Stimulated activated CD8-positive, alpha-beta memory T cell treated with anti-CD3 and anti-CD28 coated beads, Interleukin-7, amount 100 ng/mL, for 1 hour (primary cell): Measurements from ENCODE around the gene PRKCE.

Experiments used
- DNase-seq, 2 donors: peaks; one replicate each; pipeline ENCODE4 v3.0.0-alpha.2; 2020; ENCODE audit warnings: low read depth in 2 of 2

The PRKCE gene

DNA sequence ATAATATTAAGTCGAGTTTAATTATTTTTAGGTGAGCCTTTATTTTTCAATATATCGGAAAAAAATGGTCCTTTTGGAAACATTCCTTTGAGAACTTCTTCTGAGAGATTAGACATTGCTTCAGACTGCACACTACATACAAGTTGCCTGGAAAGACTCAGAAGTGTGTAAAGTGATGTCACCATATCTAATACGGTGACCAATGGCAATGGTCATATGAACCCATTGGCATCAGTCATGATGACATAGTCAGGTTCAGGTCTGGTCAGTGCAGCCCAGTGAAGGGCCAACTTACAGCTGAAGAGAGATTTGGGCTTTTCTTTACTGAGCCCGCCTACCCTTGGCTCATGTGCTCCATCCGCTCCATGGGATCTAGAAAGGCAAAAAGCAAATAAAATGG, 362.3 kb downstream of the PRKCE start:
- DNase-seq = no peak

DNA sequence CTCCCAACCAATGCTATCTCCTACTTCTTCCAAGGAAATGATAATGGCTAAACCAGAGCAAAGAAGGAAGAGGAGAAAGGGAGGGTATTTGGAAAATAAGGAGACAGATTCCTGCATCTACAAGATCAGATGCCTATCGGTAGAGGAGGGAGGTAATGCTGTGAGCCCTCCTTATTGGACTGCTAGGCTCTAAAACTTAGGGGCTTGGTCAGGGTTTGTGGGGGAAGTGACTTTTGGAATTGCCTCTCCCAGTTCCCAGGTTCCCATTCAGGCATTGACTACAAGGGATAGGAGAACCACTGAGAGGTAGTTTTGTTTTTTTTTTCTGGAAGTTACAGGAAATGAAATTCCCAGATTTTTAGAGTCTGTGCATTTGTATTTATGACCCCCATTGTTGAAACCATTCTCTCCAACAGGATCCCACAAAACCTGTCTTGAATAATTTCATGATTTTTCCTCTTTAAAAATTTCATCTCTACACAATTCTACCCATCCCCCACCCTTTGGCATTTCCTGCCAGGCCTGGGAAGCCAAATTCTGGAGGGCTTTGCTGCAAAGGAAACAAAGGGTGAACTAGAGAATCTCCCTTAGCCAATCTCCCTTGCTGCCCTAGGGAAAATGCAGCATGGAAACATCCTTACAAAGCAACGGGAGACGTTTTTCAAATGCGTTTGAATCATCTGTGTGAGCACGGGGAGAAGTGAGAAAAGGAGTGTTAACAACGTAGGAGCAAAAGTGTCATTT, 363.6 kb downstream of the PRKCE start:
- no peak for DNase-seq

DNA sequence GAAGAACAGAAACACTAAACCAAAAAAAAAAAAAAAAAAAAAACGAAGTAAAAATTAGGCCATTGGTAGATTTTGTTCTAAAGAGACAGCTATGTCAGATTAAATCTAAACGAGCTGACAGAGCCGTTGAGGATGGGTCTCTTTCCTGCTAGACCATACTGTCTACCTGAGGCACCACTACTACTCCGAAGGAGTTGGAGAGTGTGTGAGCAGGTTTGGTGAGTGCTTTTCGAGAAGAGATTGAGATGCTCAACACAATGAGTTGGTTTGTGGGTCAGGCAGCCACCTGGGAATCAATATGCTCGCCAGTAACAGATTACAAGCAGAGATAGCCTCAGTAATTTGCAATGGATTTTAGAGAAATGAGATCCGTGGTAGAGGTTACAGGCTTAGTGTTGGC, 364.2 kb downstream of the PRKCE start:
- DNase-seq = no peak

DNA sequence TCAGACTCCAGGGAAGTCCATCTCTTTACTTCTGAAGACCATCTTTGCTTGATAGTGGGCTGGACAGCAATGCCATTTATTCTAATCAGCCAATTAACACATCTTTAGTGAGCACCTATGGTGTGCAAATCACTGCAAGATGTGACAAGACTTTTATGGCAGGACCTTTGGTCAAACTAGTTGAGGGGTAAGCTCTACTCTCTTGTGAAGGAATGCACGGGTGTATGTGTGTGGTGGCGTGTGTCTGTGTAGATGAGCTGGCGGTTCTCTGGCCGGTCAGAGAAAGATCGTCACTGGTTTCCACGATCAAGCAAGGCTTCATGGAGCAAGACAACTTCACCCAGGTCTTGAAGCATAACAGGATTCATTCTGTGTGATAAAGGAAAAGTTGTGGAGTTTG, 364.6 kb downstream of the PRKCE start:
- DNase-seq = no peak

DNA sequence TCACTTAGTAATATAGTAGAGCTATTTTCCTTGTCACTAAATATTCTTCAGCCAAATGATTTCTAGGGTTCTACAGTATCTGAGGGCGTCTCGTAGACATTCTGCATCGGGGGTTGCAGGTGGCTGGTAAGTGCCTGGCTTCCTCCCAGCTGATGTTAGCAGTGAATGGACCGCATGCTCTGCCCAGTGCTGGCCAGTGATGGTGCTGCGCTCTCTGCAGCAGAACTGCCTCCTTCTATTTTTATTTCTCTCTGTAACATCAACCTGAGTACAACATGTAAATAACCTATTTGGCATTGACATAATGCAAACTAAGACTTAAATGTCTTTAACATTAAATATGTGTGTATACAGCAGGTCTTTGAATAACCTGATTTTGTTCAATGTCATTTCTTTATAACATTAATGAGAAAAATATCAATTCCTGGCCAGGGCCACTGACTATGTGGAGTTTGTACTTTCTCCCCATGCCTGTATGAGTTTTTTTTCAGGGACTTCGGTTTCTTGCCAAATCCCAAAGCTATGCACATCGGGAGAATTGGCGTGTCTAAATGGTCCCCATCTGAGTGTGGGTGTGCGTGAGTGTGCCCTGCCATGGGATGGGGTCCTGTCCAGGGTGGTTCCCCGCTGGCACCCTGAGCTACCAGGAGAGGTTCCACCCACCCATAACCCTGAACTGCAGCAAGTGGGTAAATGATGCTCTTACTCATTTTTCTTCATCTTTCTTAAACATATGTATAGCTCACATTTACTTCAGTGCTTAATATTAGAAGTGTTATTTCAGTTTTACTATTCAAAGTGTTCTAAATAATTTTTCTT, 367.5 kb downstream of the PRKCE start:
- no peak for DNase-seq

DNA sequence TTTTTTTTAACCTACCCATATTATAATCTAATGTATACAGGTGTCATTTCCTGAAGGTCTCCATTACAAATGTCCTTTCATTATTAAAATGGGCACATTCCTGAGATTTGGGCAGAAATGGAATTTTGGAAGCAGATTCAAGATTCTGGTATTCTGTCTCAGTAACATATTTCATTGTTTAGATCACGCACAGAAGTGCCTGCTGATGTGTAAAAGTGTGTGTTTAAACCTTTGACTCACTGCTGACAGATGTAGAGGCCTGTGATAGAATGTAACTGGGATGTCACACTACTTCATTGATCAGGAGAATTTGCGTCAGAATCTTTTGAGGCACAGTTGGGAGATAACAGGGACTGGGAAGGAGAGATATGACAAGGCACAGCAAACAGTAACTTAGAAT, 368.9 kb downstream of the PRKCE start:
- no peak for DNase-seq

DNA sequence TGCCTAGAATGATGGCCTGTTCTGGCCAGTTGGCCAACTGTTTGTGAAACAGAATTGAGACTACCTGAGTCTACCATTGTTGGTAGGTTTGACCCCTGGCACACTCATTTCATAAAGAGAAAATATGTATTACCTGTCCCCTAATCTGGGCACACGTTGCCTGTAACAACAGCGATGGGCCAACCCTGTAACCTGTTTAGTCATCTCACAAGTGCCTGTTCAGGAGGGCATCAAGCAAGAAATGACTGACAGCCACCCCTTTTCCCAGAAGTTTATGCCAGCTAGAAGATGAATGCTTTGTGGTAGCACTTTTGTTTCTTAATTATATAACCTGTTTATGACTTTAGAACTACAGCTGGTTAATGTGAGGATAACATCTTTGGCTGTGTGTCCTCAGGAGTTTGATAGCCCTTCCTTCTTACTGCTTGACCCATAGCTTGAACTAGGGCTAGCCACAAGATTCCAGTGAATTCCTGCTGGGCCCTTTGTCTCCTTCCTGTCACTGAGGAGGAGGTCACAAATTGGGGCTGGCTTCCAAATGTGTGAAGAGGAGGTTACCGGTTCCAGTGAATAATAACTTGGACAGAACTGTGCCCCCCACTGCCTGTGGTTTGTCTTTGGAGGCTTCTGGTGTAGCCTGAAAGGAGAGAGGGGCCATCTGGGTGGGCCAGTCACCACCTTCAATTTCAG, 371.8 kb downstream of the PRKCE start:
- DNase-seq = no peak

DNA sequence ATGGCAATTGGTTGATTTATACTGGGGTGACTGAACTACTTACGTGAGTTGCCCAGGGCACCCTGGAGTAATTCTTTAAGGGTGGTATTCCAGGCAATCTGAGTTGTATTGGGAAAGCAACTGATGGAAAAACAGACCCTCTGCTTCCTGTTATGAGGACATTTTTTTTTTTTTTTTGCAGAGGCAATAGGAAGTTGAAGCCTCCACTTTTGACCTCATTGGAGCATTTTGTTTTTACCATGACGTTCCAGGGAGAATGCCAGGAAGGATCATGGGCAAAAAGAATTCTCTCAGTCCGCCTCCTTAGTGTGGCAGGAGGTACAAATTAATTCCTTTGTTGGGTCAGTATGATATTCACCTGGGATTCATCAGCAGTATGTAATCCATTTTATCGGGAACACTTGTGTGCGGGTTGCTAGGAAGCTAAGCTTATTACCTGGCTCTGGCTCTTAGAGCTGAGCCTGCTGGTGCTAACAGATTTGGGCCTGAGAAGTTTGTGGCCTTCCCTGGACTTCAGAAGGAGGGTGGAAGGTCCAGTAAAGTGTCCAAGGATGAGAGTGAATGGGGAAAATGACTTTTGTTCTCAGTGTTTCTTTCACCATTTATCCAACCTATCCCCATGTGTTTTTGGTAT, 372.8 kb downstream of the PRKCE start:
- no peak for DNase-seq

DNA sequence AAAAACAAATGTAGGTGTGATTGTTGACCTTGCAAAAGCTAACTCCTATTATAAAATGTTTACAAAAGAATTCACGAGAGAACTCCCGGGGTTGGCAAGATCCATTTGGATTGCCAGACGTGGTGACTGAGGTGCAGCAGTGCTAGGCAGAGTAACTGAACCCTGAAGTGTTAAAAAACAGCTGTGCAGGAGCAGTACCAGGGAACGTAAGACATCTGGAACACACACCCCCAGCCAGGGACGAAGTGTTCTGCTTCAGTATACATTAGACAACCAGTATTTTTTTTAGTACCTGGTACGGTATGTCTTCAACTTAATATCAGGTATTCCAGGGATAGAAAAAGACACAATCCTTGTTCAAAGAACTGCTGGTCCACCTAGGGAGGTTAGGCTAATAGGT, 373.6 kb downstream of the PRKCE start:
- no peak for DNase-seq

DNA sequence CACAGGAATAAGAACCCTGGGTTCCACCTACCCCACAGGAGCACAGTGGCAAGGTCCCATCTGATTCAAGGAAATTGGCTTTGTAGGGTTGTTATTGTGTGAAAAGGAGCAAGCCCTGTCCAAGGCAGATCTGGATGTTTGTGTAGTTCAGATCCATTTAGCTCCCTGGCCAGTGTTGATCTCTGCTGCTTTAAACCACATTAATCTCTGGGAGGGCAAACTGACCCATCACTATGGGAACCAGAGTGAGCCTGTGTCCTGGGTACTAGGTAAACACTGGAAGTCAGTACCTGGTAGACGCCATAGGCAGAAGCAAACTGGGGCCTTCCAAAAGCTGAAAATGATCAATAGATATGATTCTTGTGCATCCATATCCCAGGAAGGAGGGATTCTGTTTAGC, 374.2 kb downstream of the PRKCE start:
- DNase-seq = no peak

DNA sequence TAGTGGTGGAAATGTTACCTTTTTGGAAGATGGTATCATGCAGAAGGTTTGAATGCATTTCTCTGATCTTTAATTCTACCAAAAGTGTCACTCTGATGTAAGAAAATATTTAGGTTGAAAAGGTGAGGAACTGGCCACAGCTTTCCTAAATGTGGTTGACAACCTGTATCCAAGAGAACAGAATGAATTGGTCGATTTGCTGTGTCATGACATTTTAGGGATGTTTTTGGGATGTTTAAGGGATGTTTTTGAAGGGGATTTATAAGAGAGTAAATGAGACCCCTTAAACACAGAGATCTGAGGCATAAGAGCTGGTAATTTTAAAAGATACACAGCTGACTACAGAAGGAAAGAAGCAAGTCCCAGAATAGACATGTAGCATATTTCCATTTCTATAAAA, 375.0 kb downstream of the PRKCE start:
- DNase-seq = no peak

DNA sequence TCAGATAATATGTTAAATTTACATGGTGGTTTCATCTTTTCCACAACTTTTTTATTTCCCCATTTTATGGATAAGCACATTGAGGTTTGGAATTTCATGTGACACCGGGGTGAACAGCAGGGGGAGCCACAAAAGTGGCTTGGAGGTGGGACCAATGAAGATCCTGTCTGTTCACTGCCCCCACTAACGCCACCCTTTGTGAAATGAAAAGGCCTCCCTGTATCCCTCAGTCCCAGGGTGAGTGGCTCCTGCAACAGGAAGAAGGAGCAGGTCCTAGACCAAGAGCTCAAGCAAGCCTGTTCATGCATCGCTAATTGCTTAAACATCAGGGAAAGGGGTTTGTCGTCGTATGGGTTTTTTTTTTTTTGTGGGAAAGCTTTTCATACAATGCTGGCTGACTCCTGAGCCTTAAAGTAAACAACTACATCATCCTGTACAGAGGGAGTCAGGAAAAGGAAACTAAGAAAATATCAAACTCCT, 377.9 kb downstream of the PRKCE start:
- no peak for DNase-seq

DNA sequence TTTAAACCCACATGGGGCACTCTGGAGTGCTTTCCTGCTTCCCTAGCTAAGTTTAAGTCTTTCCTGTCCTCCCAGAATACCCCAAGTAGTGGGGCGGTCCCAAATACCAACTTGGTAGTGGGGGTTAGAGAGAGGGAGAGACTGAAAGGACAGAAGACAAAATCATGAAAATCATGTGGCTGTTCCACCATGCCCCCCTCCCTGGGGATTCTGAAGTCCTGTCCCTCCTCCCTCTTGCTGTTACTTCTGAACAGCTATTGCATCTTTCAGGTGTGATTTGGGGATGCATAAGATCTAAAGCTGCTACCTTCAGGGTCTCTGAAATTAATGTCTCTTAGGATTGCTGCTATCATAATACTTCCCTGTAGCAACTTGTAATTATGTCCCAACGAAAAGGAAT, 378.9 kb downstream of the PRKCE start:
- no peak for DNase-seq

DNA sequence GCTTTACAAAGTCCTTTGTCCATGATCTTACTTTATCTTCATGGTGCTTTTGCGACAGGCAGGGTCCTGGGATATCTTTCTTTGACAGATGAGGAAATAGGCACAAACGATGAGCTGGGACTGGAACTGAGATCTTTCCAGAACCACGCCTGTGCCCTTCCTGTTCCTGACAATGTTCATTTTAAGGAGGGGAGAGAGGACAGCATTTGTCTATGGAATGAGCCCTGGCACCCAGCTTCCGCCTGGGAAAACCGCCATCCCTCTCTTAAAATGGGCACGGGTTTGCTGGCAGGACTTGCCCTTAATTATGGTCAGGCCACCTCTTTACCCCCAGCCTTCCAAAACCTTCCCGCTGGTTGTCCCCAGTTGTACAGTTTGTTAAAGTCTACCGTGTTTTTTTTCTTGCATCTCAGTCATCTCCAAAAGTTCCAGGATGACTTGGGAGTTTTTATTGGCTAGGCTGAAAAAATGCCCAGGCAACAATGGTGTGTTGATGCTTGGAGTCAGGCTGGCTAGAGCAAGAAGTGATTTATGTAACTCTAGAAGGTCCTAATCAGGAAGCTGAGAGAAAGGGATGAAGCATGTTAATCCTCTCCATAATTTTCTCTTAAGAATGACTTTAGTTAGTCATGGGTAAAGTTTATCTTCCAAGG, 380.8 kb downstream of the PRKCE start:
- DNase-seq = no peak

DNA sequence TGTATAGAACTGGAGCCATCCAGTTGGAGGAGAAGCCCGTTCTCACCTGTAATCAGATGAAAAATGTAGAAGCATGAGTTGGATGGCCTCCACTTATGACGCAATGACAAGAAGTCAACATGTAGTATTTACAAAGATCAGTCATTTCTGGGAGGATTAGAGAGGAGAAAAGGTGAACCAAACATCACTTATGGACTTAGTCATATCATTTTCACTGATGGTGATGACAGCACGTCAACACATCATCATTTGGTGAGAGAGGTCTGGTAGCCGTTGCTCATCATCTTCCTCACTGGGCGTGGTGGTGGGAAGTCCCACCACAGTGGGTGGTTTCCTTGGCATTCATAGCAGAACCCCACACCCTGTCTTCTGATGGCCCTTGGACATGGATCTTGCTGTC, 381.5 kb downstream of the PRKCE start:
- no peak for DNase-seq

DNA sequence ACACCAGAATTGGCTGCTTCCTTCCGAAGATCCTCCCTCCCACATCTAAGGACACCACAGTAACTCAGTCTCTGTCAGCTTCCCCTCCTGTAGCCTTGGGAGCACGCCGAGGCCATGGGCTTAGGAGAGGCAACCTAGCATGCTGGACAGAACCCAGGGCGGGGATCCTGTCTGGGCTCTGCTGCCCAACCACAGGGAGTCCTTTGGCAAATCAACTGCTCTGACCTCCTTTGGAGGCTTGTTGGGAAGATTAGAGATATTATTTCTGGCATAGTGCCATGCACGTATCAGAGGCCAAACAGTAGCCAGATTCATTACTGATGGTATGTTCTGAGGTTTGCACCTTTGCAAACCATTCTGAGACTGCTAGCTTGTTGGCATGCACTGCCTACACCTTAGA, 383.1 kb downstream of the PRKCE start:
- DNase-seq = no peak

DNA sequence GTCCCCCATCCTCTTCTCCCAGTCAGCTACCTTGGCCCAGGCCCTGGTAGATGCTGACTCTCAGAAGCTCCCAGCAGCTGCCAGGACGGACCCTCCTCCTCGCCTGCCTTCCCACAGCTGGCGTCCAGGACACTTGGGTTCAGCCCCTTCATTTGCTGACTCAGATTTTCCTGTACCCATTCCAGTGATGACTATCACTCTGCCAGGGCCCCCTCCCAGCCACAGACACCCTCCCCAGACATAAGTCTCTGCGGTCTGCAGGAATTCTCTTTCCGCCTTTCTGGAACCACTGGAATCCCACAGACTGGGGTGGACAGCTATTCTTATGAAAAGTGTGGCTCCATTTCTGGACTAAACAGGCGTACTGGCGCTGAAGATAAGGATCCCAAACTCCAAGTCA, 385.5 kb downstream of the PRKCE start:
- no peak for DNase-seq

DNA sequence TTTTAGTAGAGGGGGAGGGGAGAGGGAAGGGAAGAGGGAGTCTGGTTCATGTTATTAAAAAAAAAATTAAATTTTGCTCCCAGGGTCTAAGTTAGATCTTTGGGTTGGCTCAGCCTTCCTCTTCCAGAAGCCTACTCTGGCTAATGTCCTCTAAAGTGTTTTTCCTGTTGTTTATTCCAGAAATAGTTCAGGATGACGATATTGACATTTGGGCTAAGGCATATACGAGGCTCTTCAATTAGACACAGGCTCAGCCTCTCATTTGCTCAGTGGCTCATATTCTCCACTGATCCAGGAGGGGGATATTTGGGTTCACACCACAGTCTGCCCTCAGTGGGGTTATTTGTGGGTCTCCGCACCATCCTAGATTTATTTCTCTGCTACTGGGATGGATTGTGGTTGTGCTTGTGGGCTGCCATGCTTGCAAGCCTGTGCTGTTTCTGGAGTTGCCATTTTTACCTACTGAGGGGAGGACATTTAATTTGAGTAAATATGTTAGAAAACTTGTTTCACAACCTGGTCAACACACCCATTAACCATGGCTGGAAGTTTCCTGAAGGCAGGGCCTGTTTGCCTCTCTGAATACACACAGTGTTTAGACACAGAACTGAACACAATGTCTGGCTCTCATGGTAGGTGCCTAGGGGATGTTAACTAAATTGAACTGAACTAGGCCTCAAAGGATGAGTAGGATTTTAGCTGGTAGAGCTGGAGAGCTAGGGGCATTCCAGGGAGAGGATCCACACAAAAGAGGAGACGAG, 388.2 kb downstream of the PRKCE start:
- no peak for DNase-seq

DNA sequence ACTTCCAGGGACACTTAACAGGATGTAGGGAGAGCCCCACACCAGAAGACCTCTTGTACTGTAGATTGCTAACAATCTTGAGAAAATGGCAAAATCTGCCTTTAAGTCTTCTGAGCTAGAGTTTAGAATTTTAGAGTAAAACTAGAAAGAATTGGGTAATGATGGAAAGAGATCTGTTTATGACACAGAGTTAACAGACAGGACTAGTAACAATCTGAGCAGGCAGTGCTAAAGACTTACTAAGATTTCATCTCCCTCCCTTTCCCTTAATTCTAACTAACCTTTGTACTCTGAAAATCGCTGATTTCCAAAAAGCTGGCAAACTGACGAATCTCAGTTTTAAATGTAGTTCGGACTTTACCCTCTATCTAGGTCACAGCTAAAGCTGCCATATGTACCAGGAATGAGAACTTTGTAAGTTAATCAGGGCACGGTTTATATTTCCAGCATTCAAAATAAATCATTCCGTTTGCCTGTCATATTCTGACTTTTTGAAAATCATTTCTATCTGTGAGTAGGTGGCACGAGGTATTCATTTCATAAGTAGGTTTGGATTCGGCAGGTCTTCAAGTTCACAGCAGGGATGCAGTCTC, 389.2 kb downstream of the PRKCE start:
- DNase-seq = no peak

DNA sequence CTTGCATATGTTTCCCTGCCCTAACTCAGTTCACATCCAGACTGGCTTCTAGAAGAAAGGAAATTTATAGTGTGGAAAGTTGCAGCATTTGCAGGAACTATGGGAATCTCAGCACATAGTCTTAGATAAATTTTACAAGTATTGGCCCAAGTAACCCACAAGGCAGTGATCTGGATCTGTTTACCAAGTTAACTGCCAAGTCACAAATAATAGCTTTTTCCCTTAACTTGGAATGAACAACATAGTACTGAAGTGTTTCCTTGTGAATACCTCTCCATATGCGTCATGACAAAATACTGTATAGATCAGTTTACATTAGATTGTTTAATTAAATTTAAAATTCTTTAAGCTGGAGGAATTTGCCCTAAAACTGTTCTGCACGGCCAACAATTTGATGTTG, 390.0 kb downstream of the PRKCE start:
- DNase-seq = no peak
